H9 (cell line): ENCODE measurements around the gene TLR10. TPM values are rescaled to one million over a fixed set of nuclear protein-coding genes. Genes with fewer than 3 reads are reported as not detected.

Source experiments
- DNase-seq: peaks from one replicate; pipeline ENCODE4 v3.0.0-alpha.2; 2017
- H2AFZ ChIP-seq: one replicate; pipeline ENCODE4 v1.6.1; 2013; ENCODE audit warnings: mild to moderate bottlenecking, low read length, control low read depth, moderate library complexity
- H2AK5ac ChIP-seq: 2 replicates; pipeline ENCODE4 v1.6.1; 2013; ENCODE audit warnings: low read length, control low read depth, mixed read lengths; ENCODE audit not compliant: insufficient read length
- H2BK120ac ChIP-seq: one replicate; pipeline ENCODE4 v1.6.1; 2013; ENCODE audit warnings: low read depth, mild to moderate bottlenecking, low read length, control low read depth, inconsistent platforms; ENCODE audit not compliant: poor library complexity, severe bottlenecking
- H2BK12ac ChIP-seq: 2 replicates; pipeline ENCODE4 v1.6.1; 2013; ENCODE audit warnings: low read length, control low read depth, mixed read lengths, low read depth; ENCODE audit not compliant: insufficient read length
- H2BK15ac ChIP-seq: 2 replicates; pipeline ENCODE4 v1.6.1; 2013; ENCODE audit warnings: low read depth, low read length, control low read depth
- H2BK20ac ChIP-seq: one replicate; pipeline ENCODE4 v1.6.1; 2013; ENCODE audit warnings: low read depth, mild to moderate bottlenecking, low read length, control low read depth, inconsistent platforms; ENCODE audit not compliant: poor library complexity, severe bottlenecking
- H2BK5ac ChIP-seq: 2 replicates; pipeline ENCODE4 v1.6.1; 2013; ENCODE audit warnings: low read length, control low read depth, mixed read lengths; ENCODE audit not compliant: insufficient read length
- H3K14ac ChIP-seq: 2 replicates; pipeline ENCODE4 v1.6.1; 2013; ENCODE audit warnings: low read length, control low read depth; ENCODE audit not compliant: insufficient read depth
- H3K18ac ChIP-seq: 2 replicates; pipeline ENCODE4 v1.6.1; 2013; ENCODE audit warnings: low read depth, mild to moderate bottlenecking, mixed read lengths, low read length, control low read depth; ENCODE audit not compliant: insufficient read length
- H3K23ac ChIP-seq: 2 replicates; pipeline ENCODE4 v1.6.1; 2013; ENCODE audit warnings: low read length, control low read depth, mixed read lengths, low read depth; ENCODE audit not compliant: insufficient read length
- H3K23me2 ChIP-seq: 2 replicates; pipeline ENCODE4 v1.6.1; 2013; ENCODE audit warnings: low read depth, mild to moderate bottlenecking, mixed read lengths, low read length, control low read depth; ENCODE audit not compliant: insufficient read length, poor library complexity, severe bottlenecking
- H3K27ac ChIP-seq: 2 replicates; pipeline ENCODE4 v1.5.1; 2013; ENCODE audit warnings: low read length, control low read depth, mixed read lengths, low read depth; ENCODE audit not compliant: insufficient read length
- H3K27me3 ChIP-seq: 2 replicates; pipeline ENCODE4 v1.6.1; 2013; ENCODE audit warnings: low read length, control low read depth, inconsistent platforms; ENCODE audit not compliant: insufficient read depth
- H3K4ac ChIP-seq: 2 replicates; pipeline ENCODE4 v1.6.1; 2013; ENCODE audit warnings: low read depth, mild to moderate bottlenecking, control low read depth, inconsistent platforms, low read length, moderate library complexity
- H3K4me1 ChIP-seq: 2 replicates; pipeline ENCODE4 v1.6.1; 2013; ENCODE audit warnings: low read length, control low read depth, inconsistent platforms; ENCODE audit not compliant: insufficient read depth
- H3K4me2 ChIP-seq: 2 replicates; pipeline ENCODE4 v1.6.1; 2013; ENCODE audit warnings: low read length, control low read depth, mixed read lengths; ENCODE audit not compliant: insufficient read length, insufficient read depth
- H3K56ac ChIP-seq: 2 replicates; pipeline ENCODE4 v1.6.1; 2013; ENCODE audit warnings: low read depth, mild to moderate bottlenecking, mixed read lengths, low read length, control low read depth; ENCODE audit not compliant: insufficient read length
- H3K79me1 ChIP-seq: 2 replicates; pipeline ENCODE4 v1.6.1; 2013; ENCODE audit warnings: low read depth, mild to moderate bottlenecking, moderate library complexity, low read length, control low read depth, inconsistent platforms; ENCODE audit not compliant: insufficient read depth, poor library complexity, severe bottlenecking
- H3K79me2 ChIP-seq: 2 replicates; pipeline ENCODE4 v1.6.1; 2013; ENCODE audit warnings: low read length, control low read depth, inconsistent platforms; ENCODE audit not compliant: insufficient read depth
- H3K9ac ChIP-seq: 2 replicates; pipeline ENCODE4 v1.6.1; 2013; ENCODE audit warnings: low read length, control low read depth, mixed read lengths; ENCODE audit not compliant: insufficient read length; ENCODE audit errors: extremely low read depth
- H3K9me3 ChIP-seq: one replicate; pipeline ENCODE4 v1.6.1; 2013; ENCODE audit warnings: low read depth, low read length, inconsistent platforms; ENCODE audit not compliant: control insufficient read depth
- H3T11ph ChIP-seq: one replicate; pipeline ENCODE4 v1.6.1; 2013; ENCODE audit warnings: mild to moderate bottlenecking, low read length, control low read depth, inconsistent platforms
- H4K20me1 ChIP-seq: one replicate; pipeline ENCODE4 v1.6.1; 2013; ENCODE audit not compliant: control insufficient read depth, insufficient read length, insufficient read depth
- H4K5ac ChIP-seq: 2 replicates; pipeline ENCODE4 v1.6.1; 2013; ENCODE audit warnings: low read depth, mild to moderate bottlenecking, mixed read lengths, low read length, control low read depth; ENCODE audit not compliant: insufficient read length
- H4K8ac ChIP-seq: replicated peaks from 2 replicates; pipeline ENCODE4 v1.6.1; 2013; ENCODE audit warnings: low read length, control low read depth, mixed read lengths, low read depth; ENCODE audit not compliant: insufficient read length
- H4K91ac ChIP-seq: 2 replicates; pipeline ENCODE4 v1.6.1; 2013; ENCODE audit warnings: low read depth, mild to moderate bottlenecking, moderate library complexity, mixed read lengths, low read length, control low read depth; ENCODE audit not compliant: insufficient read length
- H3K27ac Mint-ChIP-seq, 3 experiments: 2 replicates in 2 of 3; 3 replicates in 1 of 3; pipeline ENCODE4 v1.8.0; 2020 to 2021; ENCODE audit warnings: mixed read lengths in 3 of 3, mild to moderate bottlenecking in 1 of 3, moderate library complexity in 1 of 3
- H3K27me3 Mint-ChIP-seq: 2 replicates; pipeline ENCODE4 v1.8.0; 2021; ENCODE audit warnings: low read depth, mild to moderate bottlenecking, moderate library complexity, mixed read lengths
- H3K36me3 Mint-ChIP-seq, 3 experiments: 2 replicates in 2 of 3; 3 replicates in 1 of 3; pipeline ENCODE4 v1.8.0; 2020 to 2021; ENCODE audit warnings: low read depth in 3 of 3, mixed read lengths in 3 of 3; ENCODE audit not compliant: insufficient read depth in 1 of 3
- H3K4me1 Mint-ChIP-seq, 2 experiments: 2 replicates each; pipeline ENCODE4 v1.8.0; 2020; ENCODE audit warnings: mixed read lengths in 2 of 2
- H3K4me3 Mint-ChIP-seq, 2 experiments: 2 replicates in 1 of 2; 3 replicates in 1 of 2; pipeline ENCODE4 v1.8.0; 2020 to 2021; ENCODE audit warnings: mild to moderate bottlenecking in 2 of 2, mixed read lengths in 2 of 2, moderate library complexity in 1 of 2
- H3K9me3 Mint-ChIP-seq, 2 experiments: 2 replicates in 1 of 2; 3 replicates in 1 of 2; pipeline ENCODE4 v1.8.0; 2020; ENCODE audit warnings: mild to moderate bottlenecking in 2 of 2, mixed read lengths in 2 of 2, moderate library complexity in 1 of 2
- CTCF ChIP-seq: fragments of 200-600 bp; sonication (generic); conservative IDR thresholded peaks from 3 replicates; pipeline ENCODE4 v1.8.0; 2021; ENCODE audit warnings: antibody characterized with exemption, mild to moderate bottlenecking
- WGBS: extraction: QIAGEN DNeasy Blood & Tissue Kit; methylation state at CpG from one replicate; pipeline ENCODE4 v1.1.7; 2013; ENCODE audit warnings: missing lambda C conversion rate, low lambda C conversion rate, mixed read lengths; ENCODE audit not compliant: insufficient read length; ENCODE audit errors: extremely low coverage; 5-methylcytosine and 5-hydroxymethylcytosine counted together
- total RNA-seq: library from RNA; stranded (reverse); gene quantifications from 2 replicates; pipeline ENCODE4 v1.2.1, GENCODE V29; 2021

Gene TLR10
- total RNA-seq, 1 experiment from 2014 or later, result not detected

DNA sequence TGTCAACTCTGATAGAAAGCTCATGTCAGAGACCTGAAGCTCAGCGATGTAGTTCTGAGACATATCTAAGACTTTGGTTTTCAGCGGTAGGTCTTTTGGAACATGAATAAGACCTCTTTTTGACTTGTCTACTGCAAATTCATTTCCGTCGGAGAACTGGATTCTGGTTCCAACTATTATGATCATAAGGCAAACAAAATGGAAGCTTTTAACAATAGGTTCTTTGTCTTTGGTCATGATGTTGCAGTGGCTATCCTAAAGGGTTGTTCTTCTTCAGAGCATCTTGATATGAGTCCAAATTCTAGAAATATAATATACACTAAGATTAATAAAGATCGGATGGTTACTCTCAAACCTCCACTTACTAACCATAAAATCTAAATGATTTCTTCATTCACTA lies 46.4 kb upstream of the TLR10 start:
- H2BK20ac ChIP-seq, result no peak overlapping the region
- Mint-ChIP-seq H3K36me3 (no peaks in the 10 kb centered on the region; a peak in 2 of 7 replicates), H3K9me3 (no peaks in the 10 kb centered on the region; a peak in 2 of 5 replicates), H3K27me3 (no peaks in the 10 kb centered on the region), H3K4me3 (no peak overlapping the region), H3K27ac (no peak overlapping the region), H3K4me1 (no peaks in the 10 kb centered on the region)
- H3K14ac ChIP-seq, result no peak overlapping the region
- no peak overlapping the region for H3K4me2 ChIP-seq
- H2AFZ ChIP-seq, result no peak overlapping the region
- no peak overlapping the region for H4K91ac ChIP-seq
- no peaks in the 10 kb centered on the region for H4K20me1 ChIP-seq
- H3K56ac ChIP-seq, result no peak overlapping the region
- H3K27me3 ChIP-seq, result no peaks in the 10 kb centered on the region
- H3K27ac ChIP-seq, result no peak overlapping the region
- no peak overlapping the region for H3T11ph ChIP-seq
- H3K79me2 ChIP-seq, result no peaks in the 10 kb centered on the region
- H2BK120ac ChIP-seq, result no peak overlapping the region
- no CpG with 5 or more reads among the region's 5 CpGs for WGBS
- no peak overlapping the region for H3K4ac ChIP-seq
- no peak overlapping the region for H2BK5ac ChIP-seq
- H3K79me1 ChIP-seq, result no peaks in the 10 kb centered on the region
- no peak overlapping the region for H4K8ac ChIP-seq
- H2BK15ac ChIP-seq, result no peak overlapping the region
- H3K9ac ChIP-seq, result no peak overlapping the region
- no peaks in the 10 kb centered on the region for H3K23me2 ChIP-seq
- H2BK12ac ChIP-seq, result no peak overlapping the region
- H3K23ac ChIP-seq, result no peak overlapping the region
- H3K4me1 ChIP-seq, result no peaks in the 10 kb centered on the region
- no peaks in the 10 kb centered on the region for H3K9me3 ChIP-seq
- DNase-seq, result no peak
- no peak overlapping the region for H2AK5ac ChIP-seq
- no peak overlapping the region for H3K18ac ChIP-seq
- no peak for TF ChIP-seq CTCF
- H4K5ac ChIP-seq, result no peak overlapping the region
